SK-N-SH (cell line): ENCODE data around the gene CTBS. TPM values are rescaled to one million over a fixed set of nuclear protein-coding genes. Genes with fewer than 3 reads are reported as not detected.

ENCODE experiments used
- CTCF ChIA-PET: fragments of 300-600, 350-600 bp; formaldehyde crosslinking; extraction: SDS; loops from one replicate; lab custom pipeline; 2021; lab: Yijun Ruan, JAX
- POLR2A ChIA-PET: fragments of 350-600 bp; sonication (Branson Sonifier 250); formaldehyde crosslinking; extraction: SDS; loops from one replicate; lab custom pipeline; 2020; ENCODE audit warnings: antibody characterized with exemption, inconsistent platforms; lab: Yijun Ruan, JAX
- DNase-seq: peaks from one replicate; pipeline ENCODE4 v3.0.0; 2012
- H2AFZ ChIP-seq: fragments of 200-600 bp; sonication (generic); 2 replicates; pipeline ENCODE4 v1.8.1; 2016; ENCODE audit warnings: antibody characterized with exemption, mild to moderate bottlenecking, low read depth
- H3F3A ChIP-seq: fragments of 200-600 bp; sonication (generic); replicated peaks from 2 replicates; pipeline ENCODE3; 2016; ENCODE audit warnings: antibody characterized with exemption, mild to moderate bottlenecking; ENCODE audit not compliant: insufficient read depth
- H3K27ac ChIP-seq, 2 experiments: fragments of 200-500 bp in 1 of 2; fragments of 200-600 bp in 1 of 2; sonication (Bioruptor generic) in 1 of 2; sonication (generic), shearing (Covaris generic) in 1 of 2; 2 replicates each; pipeline versions ENCODE4 v1.5.1 to v1.6.1; 2014 to 2016; ENCODE audit warnings: low read depth in 2 of 2, inconsistent platforms in 1 of 2, low read length in 1 of 2, mild to moderate bottlenecking in 1 of 2, mixed read lengths in 1 of 2
- H3K27me3 ChIP-seq: fragments of 200-600 bp; sonication (generic), shearing (Covaris generic); 2 replicates; pipeline ENCODE4 v1.6.1; 2016; ENCODE audit warnings: mixed run types; ENCODE audit not compliant: insufficient read depth
- H3K36me3 ChIP-seq, 2 experiments: fragments of 200-500 bp in 1 of 2; fragments of 200-600 bp in 1 of 2; sonication (Bioruptor generic) in 1 of 2; sonication (generic) in 1 of 2; replicated peaks in 1 of 2; 2 replicates each; pipeline versions ENCODE3 to v1.5.1; 2014 to 2016; ENCODE audit warnings: low read length in 1 of 2, mild to moderate bottlenecking in 1 of 2; ENCODE audit not compliant: insufficient read depth in 2 of 2, control insufficient read depth in 1 of 2
- H3K4me1 ChIP-seq, 2 experiments: fragments of 200-500 bp in 1 of 2; fragments of 200-600 bp in 1 of 2; sonication (Bioruptor generic) in 1 of 2; sonication (generic), shearing (Covaris generic) in 1 of 2; 2 replicates each; pipeline versions ENCODE4 v1.5.1 to v1.6.1; 2014 to 2016; ENCODE audit warnings: low read depth in 1 of 2, low read length in 1 of 2, mixed run types in 1 of 2; ENCODE audit not compliant: insufficient read depth in 2 of 2, control insufficient read depth in 1 of 2
- H3K4me2 ChIP-seq: fragments of 200-600 bp; sonication (generic), shearing (Covaris generic); 2 replicates; pipeline ENCODE4 v1.6.1; 2017; ENCODE audit warnings: mixed run types
- H3K4me3 ChIP-seq, 2 experiments: fragments of 200-500 bp in 1 of 2; fragments of 200-600 bp in 1 of 2; sonication (Bioruptor generic) in 1 of 2; sonication (generic), shearing (Covaris generic) in 1 of 2; 2 replicates each; pipeline versions ENCODE4 v1.5.1 to v1.8.1; 2014 to 2016; ENCODE audit warnings: low read depth in 2 of 2, inconsistent platforms in 1 of 2, low read length in 1 of 2, mild to moderate bottlenecking in 1 of 2, mixed read lengths in 1 of 2, moderate library complexity in 1 of 2
- H3K79me2 ChIP-seq: fragments of 200-600 bp; sonication (generic); 2 replicates; pipeline ENCODE4 v1.8.1; 2017; ENCODE audit warnings: mild to moderate bottlenecking; ENCODE audit not compliant: insufficient read depth
- H3K9ac ChIP-seq: fragments of 200-600 bp; sonication (generic); 2 replicates; pipeline ENCODE4 v1.6.1; 2017; ENCODE audit warnings: mixed run types
- H3K9me2 ChIP-seq: fragments of 200-600 bp; sonication (generic); 2 replicates; pipeline ENCODE4 v1.6.1; 2017; ENCODE audit warnings: mixed run types
- H3K9me3 ChIP-seq: fragments of 200-600 bp; sonication (generic); 2 replicates; pipeline ENCODE4 v1.6.1; 2017; ENCODE audit warnings: mixed run types, mild to moderate bottlenecking, moderate library complexity
- H4K20me1 ChIP-seq: fragments of 200-600 bp; sonication (generic); 2 replicates; pipeline ENCODE4 v1.6.1; 2017; ENCODE audit warnings: mild to moderate bottlenecking, mixed run types; ENCODE audit not compliant: insufficient read depth
- CHD2 ChIP-seq: fragments of 150-350 bp; IDR thresholded peaks from 2 replicates; pipeline ENCODE4 v1.6.1; 2018; ENCODE audit warnings: low read length; ENCODE audit not compliant: partially characterized antibody
- FOSL2 ChIP-seq: IDR thresholded peaks from 2 replicates; pipeline ENCODE4 v1.4.0; 2012; ENCODE audit warnings: low read depth, mild to moderate bottlenecking, moderate library complexity, borderline replicate concordance
- FOXJ3 ChIP-seq: sonication (generic); formaldehyde crosslinking; IDR thresholded peaks from 2 replicates; pipeline ENCODE4 v1.5.1; 2020; ENCODE audit warnings: mild to moderate bottlenecking, missing genetic modification reagents
- FOXM1 ChIP-seq: IDR thresholded peaks from 2 replicates; pipeline ENCODE4 v1.4.0; 2012; ENCODE audit warnings: low read depth, mild to moderate bottlenecking
- GABPA ChIP-seq: IDR thresholded peaks from 2 replicates; pipeline ENCODE4 v1.4.0; 2012; ENCODE audit warnings: low read depth, mild to moderate bottlenecking
- IRF3 ChIP-seq: fragments of 150-350 bp; IDR thresholded peaks from 2 replicates; pipeline ENCODE4 v1.6.1; 2016; ENCODE audit warnings: mild to moderate bottlenecking, low read depth, low read length
- JUND ChIP-seq: IDR thresholded peaks from 2 replicates; pipeline ENCODE4 v1.4.0; 2012
- MAX ChIP-seq: IDR thresholded peaks from 2 replicates; pipeline ENCODE4 v1.4.0; 2012; ENCODE audit warnings: low read depth
- MXI1 ChIP-seq: IDR thresholded peaks from 2 replicates; pipeline ENCODE4 v1.6.1; 2012; ENCODE audit warnings: mild to moderate bottlenecking, low read depth, low read length, improper control_type of control experiment
- NFIC ChIP-seq: IDR thresholded peaks from 2 replicates; pipeline ENCODE4 v1.4.0; 2012; ENCODE audit warnings: borderline replicate concordance
- PBX3 ChIP-seq: IDR thresholded peaks from 2 replicates; pipeline ENCODE4; 2012
- POLR2AphosphoS5 ChIP-seq: IDR thresholded peaks from 2 replicates; pipeline ENCODE4 v1.6.1; 2012; ENCODE audit warnings: low read depth, low read length
- RAD21 ChIP-seq: IDR thresholded peaks from 2 replicates; pipeline ENCODE4 v1.6.1; 2012; ENCODE audit warnings: mild to moderate bottlenecking, low read length
- RCOR1 ChIP-seq: fragments of 150-350 bp; IDR thresholded peaks from 2 replicates; pipeline ENCODE4 v1.6.1; 2017; ENCODE audit warnings: antibody characterized with exemption, low read length
- REST ChIP-seq: IDR thresholded peaks from 2 replicates; pipeline ENCODE4 v1.6.1; 2012; ENCODE audit warnings: mild to moderate bottlenecking, low read depth, low read length, moderate library complexity
- RXRA ChIP-seq: IDR thresholded peaks from 2 replicates; pipeline ENCODE4 v1.4.0; 2012; ENCODE audit warnings: low read depth, mild to moderate bottlenecking, borderline replicate concordance
- SMC3 ChIP-seq: IDR thresholded peaks from 2 replicates; pipeline ENCODE4 v1.6.1; 2012; ENCODE audit warnings: low read depth, low read length, improper control_type of control experiment
- TAF1 ChIP-seq: IDR thresholded peaks from 2 replicates; pipeline ENCODE4 v1.6.1; 2012; ENCODE audit warnings: low read depth, mild to moderate bottlenecking, low read length, moderate library complexity, borderline replicate concordance
- USF1 ChIP-seq: IDR thresholded peaks from 2 replicates; pipeline ENCODE4 v1.4.0; 2012; ENCODE audit warnings: low read depth, borderline replicate concordance
- USF2 ChIP-seq: fragments of 150-350 bp; IDR thresholded peaks from 2 replicates; pipeline ENCODE4 v1.6.1; 2017; ENCODE audit warnings: antibody characterized with exemption, low read length, low read depth, borderline replicate concordance
- WGBS: methylation state at CpG from one replicate; pipeline ENCODE4 v1.1.6; 2017; ENCODE audit warnings: low lambda C conversion rate; 5-methylcytosine and 5-hydroxymethylcytosine counted together
- polyA plus RNA-seq, 3 experiments: library from polyadenylated mRNA; depleted of rRNA; stranded (reverse); fragments of >200 nt; gene quantifications; 2 replicates each; pipeline ENCODE4 v1.2.3, GENCODE V29; 2012

Gene CTBS
- polyA plus RNA-seq, 1 of the 3 experiments (the other 2 are of a cell fraction): 16.6 TPM

GRCh38 chr1:84603223-84603622 lies 29.0 kb upstream of the CTBS start:
- H3K9me2 ChIP-seq: no peaks in the 10 kb centered on the region
- DNase-seq: no peak
- H4K20me1 ChIP-seq: no peaks in the 10 kb centered on the region
- H3K36me3 ChIP-seq: no peaks in the 10 kb centered on the region
- H2AFZ ChIP-seq: peak overlapping the region; percentile 58
- no peaks in the 10 kb centered on the region for H3K27me3 ChIP-seq
- no peaks in the 10 kb centered on the region for H3K79me2 ChIP-seq
- peaks cover 39% of the 10 kb centered on the region for H3F3A ChIP-seq
- H3K4me3 ChIP-seq: peak overlapping the region in 1 of 2 experiments; percentile 40; a peak in 2 of 4 replicates
- TF ChIP-seq USF2 (no peak), CHD2 (no peak), JUND (no peak), TAF1 (no peak), RAD21 (no peak), PBX3 (no peak), SMC3 (no peak), NFIC (no peak), POLR2AphosphoS5 (no peak), USF1 (no peak), FOXJ3 (CRISPR knock-in tag) (no peak), MAX (no peak), RCOR1 (no peak), FOSL2 (no peak), GABPA (no peak), FOXM1 (no peak), RXRA (no peak), IRF3 (no peak), MXI1 (no peak), REST (no peak)
- TF ChIP-seq, all 33 proteins: peak for 0
- peak overlapping the region in 1 of 2 experiments; percentile 97; a peak in 2 of 4 replicates for H3K27ac ChIP-seq
- H3K9ac ChIP-seq: peak overlapping the region; percentile 62; the same call in 1 of the 2 replicates
- CTCF ChIA-PET: interaction anchor here (1.6 to 2.0 kb wide), 2 partner anchors 10 to 17 kb away, joined by 4 read pairs; no protein-coding TSS in a partner anchor
- H3K4me1 ChIP-seq: peaks cover 3% of the 10 kb centered on the region in 2 experiments; a peak in 2 of 4 replicates
- WGBS: 74% methylated on average over 2 of the region's 2 CpGs
- POLR2A ChIA-PET: no interaction called here
- H3K4me2 ChIP-seq: peak overlapping the region; percentile 74
- no peaks in the 10 kb centered on the region for H3K9me3 ChIP-seq
